Measurements from ENCODE around the gene NAA16. TPM values are rescaled to one million over a fixed set of nuclear protein-coding genes. Genes with fewer than 3 reads are reported as not detected.
"Not testable (repeated sequence)": the region's sequence is repeated elsewhere in the genome, so short reads cannot be mapped to it uniquely, and the experiment has no call there.

NAA16 gene
- total RNA-seq, 3 donors from 2014 or later: 16.2 to 33.1 (median 22.0) TPM

DNA sequence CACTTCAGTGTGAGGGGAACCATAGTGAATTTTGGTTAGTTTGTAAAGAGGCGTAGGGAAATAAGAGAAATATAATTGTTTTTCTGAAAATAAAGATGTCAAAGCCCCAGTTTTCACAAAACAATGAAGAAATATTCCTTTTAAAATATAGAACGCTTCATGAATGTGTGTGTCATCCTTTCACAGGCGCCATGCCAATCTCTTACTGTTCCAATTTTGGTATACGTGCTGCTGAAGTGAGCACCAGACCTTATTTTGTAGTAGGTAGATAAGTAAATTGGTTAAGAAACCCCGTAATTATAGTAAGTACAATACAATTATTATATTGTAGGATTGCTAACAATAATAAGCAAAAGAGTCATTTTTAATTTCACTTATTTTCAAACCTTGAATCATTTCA is 43.3 kb downstream of the NAA16 start:
- intact Hi-C loops (cut with DNase I; ENCODE audit: low total_unique reads): no loop called here
- no peaks in the 10 kb centered on the region for H3K9me3 ChIP-seq
- H3K4me3 ChIP-seq: no peak overlapping the region
- H3K36me3 ChIP-seq: no peaks in the 10 kb centered on the region
- no peak for TF ChIP-seq POLR2A (IDR thresholded peaks at IDR 0.05)
- TF ChIP-seq, protein P1, sequence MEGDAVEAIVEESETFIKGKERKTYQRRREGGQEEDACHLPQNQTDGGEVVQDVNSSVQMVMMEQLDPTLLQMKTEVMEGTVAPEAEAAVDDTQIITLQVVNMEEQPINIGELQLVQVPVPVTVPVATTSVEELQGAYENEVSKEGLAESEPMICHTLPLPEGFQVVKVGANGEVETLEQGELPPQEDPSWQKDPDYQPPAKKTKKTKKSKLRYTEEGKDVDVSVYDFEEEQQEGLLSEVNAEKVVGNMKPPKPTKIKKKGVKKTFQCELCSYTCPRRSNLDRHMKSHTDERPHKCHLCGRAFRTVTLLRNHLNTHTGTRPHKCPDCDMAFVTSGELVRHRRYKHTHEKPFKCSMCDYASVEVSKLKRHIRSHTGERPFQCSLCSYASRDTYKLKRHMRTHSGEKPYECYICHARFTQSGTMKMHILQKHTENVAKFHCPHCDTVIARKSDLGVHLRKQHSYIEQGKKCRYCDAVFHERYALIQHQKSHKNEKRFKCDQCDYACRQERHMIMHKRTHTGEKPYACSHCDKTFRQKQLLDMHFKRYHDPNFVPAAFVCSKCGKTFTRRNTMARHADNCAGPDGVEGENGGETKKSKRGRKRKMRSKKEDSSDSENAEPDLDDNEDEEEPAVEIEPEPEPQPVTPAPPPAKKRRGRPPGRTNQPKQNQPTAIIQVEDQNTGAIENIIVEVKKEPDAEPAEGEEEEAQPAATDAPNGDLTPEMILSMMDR (IDR thresholded peaks at IDR 0.05): no peak
- TF ChIP-seq POLR2AphosphoS5 (IDR thresholded peaks at IDR 0.05): no peak
- H3K27ac ChIP-seq: no peak overlapping the region
- DNase-seq (ENCODE audit: low spot score in 2 of 2): no peak
- H3K4me1 ChIP-seq: no peaks in the 10 kb centered on the region
- H3K27me3 ChIP-seq: no peaks in the 10 kb centered on the region

DNA sequence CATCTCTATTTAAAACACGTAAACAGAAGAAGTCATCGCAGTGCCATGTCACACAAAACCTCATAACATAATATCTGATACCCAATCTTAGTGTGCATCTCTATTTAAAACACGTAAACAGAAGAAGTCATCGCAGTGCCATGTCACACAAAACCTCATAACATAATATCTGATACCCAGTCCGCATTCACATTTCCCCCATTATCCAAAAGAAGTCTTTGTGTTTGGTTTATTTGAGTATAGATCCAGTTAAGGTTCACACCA is 45.2 kb downstream of the NAA16 start:
- intact Hi-C loops (cut with DNase I; ENCODE audit: low total_unique reads); H3K4me1 ChIP-seq; H3K36me3 ChIP-seq; H3K4me3 ChIP-seq; DNase-seq (ENCODE audit: low spot score in 2 of 2); H3K27me3 ChIP-seq; H3K27ac ChIP-seq; H3K9me3 ChIP-seq: not testable (repeated sequence)

DNA sequence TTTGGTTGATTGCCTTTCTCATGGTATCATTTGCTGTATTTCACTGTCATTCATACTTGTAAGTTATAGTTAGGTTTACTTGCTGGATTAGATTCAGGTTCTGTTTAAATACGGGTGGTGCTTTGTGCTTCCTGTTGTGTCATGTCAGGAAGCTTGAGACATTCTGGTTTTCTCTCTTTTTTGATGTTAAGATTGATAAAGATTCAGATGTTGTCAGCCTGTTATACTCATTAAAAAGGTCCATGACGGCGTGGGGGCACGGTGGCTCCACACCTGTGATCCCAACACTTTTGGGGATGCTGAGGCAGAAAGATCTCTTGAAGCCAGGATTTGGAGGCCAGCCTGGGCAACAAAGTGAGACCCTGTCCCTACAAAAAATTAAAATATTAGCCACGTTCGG is 45.7 kb downstream of the NAA16 start:
- no peak for DNase-seq (ENCODE audit: low spot score in 2 of 2)
- intact Hi-C loops (cut with DNase I; ENCODE audit: low total_unique reads): no loop called here
- H3K9me3 ChIP-seq: no peaks in the 10 kb centered on the region
- no peak for TF ChIP-seq POLR2A (IDR thresholded peaks at IDR 0.05)
- TF ChIP-seq, protein P1 (IDR thresholded peaks at IDR 0.05): no peak
- TF ChIP-seq POLR2AphosphoS5 (IDR thresholded peaks at IDR 0.05): no peak
- no peak overlapping the region for H3K27ac ChIP-seq
- no peaks in the 10 kb centered on the region for H3K27me3 ChIP-seq
- H3K4me3 ChIP-seq: no peak overlapping the region
- no peaks in the 10 kb centered on the region for H3K36me3 ChIP-seq
- H3K4me1 ChIP-seq: no peaks in the 10 kb centered on the region

DNA sequence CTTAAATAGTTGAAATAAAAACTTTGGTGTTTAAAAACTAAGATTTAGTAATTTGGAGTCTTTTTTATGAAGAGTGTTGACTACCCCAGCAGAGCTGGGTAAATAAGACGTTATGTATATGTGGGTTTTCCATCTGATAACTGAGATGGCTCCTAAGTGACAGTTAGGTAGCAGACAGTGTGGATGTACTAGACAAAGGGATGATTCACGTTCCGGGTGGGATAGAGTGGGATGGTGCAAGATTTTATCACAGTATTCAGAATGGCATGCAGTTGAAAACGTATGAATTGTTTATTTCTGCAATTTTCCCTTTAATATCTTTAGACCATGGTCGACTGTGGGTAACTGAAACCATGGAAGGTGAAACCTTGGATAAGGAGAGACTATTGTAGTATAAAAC is 50.4 kb downstream of the NAA16 start:
- H3K4me3 ChIP-seq: no peak overlapping the region
- no peaks in the 10 kb centered on the region for H3K36me3 ChIP-seq
- no peak overlapping the region for H3K27ac ChIP-seq
- H3K27me3 ChIP-seq: no peaks in the 10 kb centered on the region
- intact Hi-C loops (cut with DNase I; ENCODE audit: low total_unique reads): no loop called here
- no peaks in the 10 kb centered on the region for H3K4me1 ChIP-seq
- TF ChIP-seq POLR2AphosphoS5 (IDR thresholded peaks at IDR 0.05) (no peak), POLR2A (IDR thresholded peaks at IDR 0.05) (no peak)
- TF ChIP-seq, protein P1 (IDR thresholded peaks at IDR 0.05): no peak
- H3K9me3 ChIP-seq: no peaks in the 10 kb centered on the region
- DNase-seq (ENCODE audit: low spot score in 2 of 2): no peak

DNA sequence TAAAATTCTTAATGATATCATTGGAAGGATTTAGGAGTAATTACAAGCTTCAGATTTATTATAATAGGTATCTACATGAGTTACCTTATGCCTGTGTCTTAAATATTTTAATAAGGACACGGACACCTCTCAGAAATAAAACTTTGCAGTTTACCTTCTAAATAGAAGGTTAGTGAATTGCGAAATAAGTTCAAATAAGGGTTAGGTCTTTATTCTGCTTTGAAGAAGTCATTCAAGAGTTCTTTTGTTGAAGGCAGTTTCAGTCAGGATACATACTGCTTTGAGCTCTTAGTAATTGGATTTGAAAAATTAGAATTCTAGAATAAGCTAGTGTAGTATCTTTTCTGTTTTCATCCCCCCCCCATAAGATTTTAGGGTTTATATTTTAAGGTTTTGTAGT is 53.0 kb downstream of the NAA16 start:
- H3K4me3 ChIP-seq: no peak overlapping the region
- intact Hi-C loops (cut with DNase I; ENCODE audit: low total_unique reads): no loop called here
- TF ChIP-seq, protein P1 (IDR thresholded peaks at IDR 0.05): no peak
- no peak for TF ChIP-seq POLR2A (IDR thresholded peaks at IDR 0.05)
- no peak for TF ChIP-seq POLR2AphosphoS5 (IDR thresholded peaks at IDR 0.05)
- no peak overlapping the region for H3K27ac ChIP-seq
- H3K36me3 ChIP-seq: peaks cover 3% of the 10 kb centered on the region
- H3K4me1 ChIP-seq: no peaks in the 10 kb centered on the region
- DNase-seq (ENCODE audit: low spot score in 2 of 2): no peak
- H3K9me3 ChIP-seq: no peaks in the 10 kb centered on the region
- no peaks in the 10 kb centered on the region for H3K27me3 ChIP-seq

DNA sequence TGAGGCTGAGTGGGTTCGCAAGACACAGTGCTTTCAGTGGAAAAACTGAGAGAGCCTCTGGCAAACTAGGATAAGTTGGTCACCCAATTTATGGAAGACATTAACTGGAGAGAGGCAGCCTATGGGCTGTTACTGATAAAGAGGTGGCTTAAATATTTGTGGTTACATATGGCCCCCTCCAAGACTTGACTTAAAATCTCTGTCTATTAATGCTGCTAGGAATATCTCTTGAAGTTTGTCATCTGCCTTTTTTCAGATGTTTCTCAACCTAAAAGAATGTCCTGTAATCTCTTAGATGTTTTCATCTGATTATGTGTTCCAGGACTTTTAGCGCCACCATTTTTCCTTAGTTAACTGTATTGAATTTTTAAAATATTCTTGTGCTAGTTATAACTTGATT is 54.6 kb downstream of the NAA16 start:
- H3K27ac ChIP-seq: no peak overlapping the region
- peaks cover 3% of the 10 kb centered on the region for H3K36me3 ChIP-seq
- DNase-seq (ENCODE audit: low spot score in 2 of 2): no peak
- no peaks in the 10 kb centered on the region for H3K4me1 ChIP-seq
- H3K4me3 ChIP-seq: no peak overlapping the region
- no peaks in the 10 kb centered on the region for H3K9me3 ChIP-seq
- intact Hi-C loops (cut with DNase I; ENCODE audit: low total_unique reads): no loop called here
- no peak for TF ChIP-seq POLR2AphosphoS5 (IDR thresholded peaks at IDR 0.05)
- TF ChIP-seq, protein P1 (IDR thresholded peaks at IDR 0.05): no peak
- TF ChIP-seq POLR2A (IDR thresholded peaks at IDR 0.05): no peak
- no peaks in the 10 kb centered on the region for H3K27me3 ChIP-seq

Data from breast epithelium (tissue), 4 donors.